GM21390 (cell line): Measurements from ENCODE around the gene MYADML2.
"Not testable (repeated sequence)": the region's sequence is repeated elsewhere in the genome, so short reads cannot be mapped to it uniquely, and the experiment has no call there.

Source experiments
- ATAC-seq: cut with Tn5 transposase; IDR thresholded peaks from one replicate; pipeline ENCODE4 v1.9.1; 2021; ENCODE audit not compliant: unreplicated experiment

The MYADML2 gene, protein sequence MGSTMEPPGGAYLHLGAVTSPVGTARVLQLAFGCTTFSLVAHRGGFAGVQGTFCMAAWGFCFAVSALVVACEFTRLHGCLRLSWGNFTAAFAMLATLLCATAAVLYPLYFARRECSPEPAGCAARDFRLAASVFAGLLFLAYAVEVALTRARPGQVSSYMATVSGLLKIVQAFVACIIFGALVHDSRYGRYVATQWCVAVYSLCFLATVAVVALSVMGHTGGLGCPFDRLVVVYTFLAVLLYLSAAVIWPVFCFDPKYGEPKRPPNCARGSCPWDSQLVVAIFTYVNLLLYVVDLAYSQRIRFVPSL

DNA sequence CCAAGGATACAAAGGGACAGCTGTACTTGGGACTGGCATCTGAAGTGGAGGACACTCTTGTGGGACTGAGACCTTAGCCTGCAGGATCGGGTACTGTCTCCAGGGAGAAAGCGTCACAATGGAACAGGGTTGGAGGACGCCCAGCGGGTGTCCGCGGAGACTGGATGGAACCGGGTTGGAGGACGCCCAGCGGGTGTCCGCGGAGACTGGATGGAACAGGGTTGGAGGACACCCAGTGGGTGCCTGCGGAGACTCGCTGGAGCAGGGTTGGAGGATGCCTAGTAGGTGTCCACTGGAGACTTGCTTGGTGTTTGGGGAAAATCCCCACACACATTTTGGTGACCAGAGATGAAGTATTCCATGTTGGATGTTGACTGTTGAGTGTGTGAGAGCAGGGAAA, at the start of gene MYADML2:
Gene MYADML2, minus strand, starts transcription at position 45 of the 400 bp plus-strand sequence. CDS start 5,492 bp downstream, outside the sequence.
- no peak for ATAC-seq

DNA sequence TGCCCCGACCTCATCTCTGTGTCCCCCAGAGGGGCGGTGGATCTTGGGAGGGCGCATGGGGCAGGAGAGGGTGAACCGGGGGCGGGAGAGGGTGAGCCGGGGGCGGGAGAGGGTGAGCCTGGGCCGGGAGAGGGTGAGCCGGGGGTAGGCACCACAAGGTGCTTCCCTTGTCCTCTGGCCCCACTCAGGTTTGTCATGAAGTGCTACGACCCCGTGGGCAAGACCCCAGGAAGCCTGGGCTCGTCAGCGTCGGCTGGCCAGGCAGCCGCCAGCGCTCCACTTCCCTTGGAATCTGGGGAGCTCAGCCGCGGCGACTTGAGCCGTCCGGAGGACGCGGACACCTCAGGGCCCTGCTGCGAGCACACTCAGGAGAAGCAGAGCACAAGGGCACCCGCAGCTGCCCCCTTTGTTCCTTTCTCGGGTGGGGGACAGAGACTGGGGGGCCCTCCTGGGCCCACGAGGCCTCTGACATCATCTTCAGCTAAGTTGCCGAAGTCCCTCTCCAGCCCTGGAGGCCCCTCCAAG, 49.3 kb upstream of the MYADML2 start:
- ATAC-seq, result no peak

DNA sequence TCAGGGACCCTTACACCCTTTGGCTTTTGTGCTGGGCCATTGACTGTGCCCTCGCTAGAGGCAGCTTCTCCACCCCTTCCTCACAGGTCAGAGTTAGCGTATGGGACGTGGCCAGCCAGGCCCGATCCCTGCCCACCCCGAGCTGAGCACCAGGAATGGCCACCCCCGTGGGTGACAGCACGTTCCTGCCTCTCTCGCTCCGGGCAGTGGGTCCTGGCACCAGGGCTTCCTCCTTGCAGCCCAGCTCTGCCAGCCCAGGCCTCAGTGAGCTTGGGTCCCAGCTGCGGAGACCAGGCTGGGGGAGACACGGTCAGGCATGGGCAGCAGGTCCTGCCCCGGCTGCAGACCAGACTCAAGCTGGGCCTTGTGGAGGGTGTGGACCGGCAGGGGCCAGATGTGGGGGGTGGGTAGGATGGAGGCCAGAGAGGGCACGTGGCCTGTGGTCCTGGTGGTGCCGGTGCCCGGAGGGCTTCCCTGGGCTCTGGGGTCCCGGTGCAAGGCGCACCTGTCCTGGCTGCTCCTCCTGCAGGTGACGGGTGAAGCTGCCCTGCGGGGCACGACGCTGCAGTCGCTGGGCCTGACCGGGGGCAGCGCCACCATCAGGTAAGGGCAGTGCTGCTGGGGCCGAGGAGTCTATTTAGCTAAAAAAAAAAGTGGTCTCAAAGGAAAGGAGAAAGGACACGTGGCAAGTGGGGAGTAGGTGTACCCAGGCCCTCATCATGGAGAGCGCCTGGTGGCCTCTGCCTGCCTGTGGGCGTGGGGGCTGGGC, 48.6 kb upstream of the MYADML2 start:
- no peak for ATAC-seq

- ATAC-seq, result no peak
Measured at GRCh38 chr17:81994593-81995462, 47.8 kb upstream of the MYADML2 start.

DNA sequence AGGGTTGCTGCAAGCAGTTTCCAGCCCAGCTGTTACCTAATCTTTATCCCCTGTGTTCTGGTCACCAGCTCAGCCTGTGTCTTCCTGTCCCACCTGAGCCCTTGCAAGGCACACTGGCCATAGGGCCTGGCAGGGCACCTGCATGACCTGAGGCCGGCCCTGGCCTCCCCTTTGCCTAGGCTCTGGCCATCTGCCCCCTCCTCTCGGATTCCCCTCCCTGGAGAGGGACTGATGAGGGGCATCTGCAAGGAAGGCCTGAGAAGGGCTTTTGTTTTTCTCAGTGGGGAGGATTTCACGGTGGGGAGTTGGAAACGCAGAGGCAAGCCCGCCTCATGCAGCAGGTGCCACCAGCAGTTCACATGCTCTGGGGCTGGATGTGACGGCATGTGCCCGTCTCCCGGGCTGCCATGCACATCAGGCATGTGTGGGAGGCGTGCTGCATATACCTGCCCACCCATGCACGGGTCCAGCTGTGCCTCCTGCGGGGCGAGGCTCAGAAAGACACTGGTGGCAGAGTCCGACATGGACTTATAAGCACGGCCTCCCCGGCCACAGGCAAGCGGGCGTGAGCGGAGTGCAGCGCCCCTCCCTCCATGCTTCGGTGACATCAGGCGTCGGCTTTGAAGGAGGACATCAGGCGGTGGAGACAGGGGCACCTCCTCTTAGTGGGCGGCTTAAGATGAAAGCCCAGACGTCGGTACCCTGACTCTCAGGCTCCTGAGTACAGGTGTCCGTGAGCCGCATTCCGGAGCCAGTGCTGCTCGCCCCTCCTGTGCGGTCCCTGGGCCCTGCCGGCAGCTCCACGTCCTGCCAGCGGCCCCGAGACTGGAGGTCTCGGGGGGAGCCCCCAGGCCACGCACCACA, 46.9 kb upstream of the MYADML2 start:
- ATAC-seq, result no peak

DNA sequence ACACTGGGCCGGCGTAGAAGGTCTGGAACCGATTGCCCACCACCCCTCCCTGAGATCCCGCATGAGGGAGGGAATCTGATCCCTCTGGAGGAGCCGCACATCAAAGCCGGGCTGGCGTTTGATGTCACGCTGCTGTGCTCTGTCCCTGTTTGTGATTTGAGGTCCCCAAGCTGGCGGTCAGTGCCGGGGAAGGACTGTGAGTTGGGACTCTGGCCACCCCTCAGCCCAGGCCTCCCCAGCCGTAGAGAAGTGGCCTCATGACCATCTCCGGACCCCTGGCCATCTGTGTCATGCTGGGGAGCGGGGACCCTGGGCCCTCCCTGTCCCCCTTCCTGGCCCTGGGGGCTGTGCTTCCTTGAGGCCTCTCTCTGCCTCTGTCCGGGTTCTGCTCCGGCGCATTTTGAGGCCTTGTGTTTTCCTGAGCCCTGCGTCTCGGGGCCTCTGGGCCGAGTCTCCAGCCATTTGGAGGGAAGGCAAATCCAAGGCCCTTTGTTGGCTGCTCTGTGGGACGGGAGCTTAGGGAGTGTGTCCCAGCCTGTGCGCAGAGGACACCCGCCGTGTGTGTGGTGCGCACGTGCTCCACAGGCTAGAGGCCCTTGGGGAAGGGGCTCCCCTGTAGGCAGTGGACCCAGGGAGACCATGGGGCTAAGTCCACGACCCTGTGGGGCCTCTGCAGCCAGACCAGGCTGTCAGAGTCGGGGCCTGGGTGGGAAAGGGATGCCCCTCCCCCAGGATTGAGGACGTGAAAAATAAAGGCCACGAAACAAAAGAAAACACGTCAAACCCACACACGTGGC, 45.5 kb upstream of the MYADML2 start:
- no peak for ATAC-seq

DNA sequence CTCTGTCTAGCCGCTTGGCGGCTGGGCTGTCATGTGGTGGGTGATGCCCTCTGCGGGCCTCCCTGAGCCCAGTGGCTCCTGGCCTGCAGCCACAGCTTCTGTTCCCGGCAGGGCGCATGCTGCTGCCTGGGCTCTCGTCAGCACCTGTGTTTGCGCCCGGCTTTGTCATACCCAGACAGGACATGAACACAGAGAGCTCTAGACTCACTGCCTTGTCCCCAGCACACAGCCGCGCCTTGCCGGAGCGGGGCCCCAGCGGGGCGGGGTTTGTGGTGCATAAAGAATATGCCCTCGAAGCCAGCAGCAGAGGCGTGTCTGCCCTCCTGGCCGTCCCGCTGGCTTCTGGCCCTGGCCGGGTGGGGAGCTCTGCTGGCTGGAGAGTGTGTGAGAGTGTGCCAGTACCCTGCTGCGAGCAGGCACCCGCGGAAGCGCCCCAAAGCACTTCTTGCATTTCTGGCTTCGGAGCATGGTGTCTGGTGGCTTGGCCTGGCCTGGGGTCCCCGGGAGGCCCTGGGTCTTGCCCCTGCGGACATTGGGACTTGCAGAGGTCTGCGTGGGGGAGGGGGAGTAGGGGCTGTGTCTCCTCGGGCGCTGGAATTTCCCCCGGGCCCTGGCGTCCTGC, 44.8 kb upstream of the MYADML2 start:
- no peak for ATAC-seq

GRCh38 chr17:81990836-81991683, 44.0 kb upstream of the MYADML2 start:
- ATAC-seq, result no peak

DNA sequence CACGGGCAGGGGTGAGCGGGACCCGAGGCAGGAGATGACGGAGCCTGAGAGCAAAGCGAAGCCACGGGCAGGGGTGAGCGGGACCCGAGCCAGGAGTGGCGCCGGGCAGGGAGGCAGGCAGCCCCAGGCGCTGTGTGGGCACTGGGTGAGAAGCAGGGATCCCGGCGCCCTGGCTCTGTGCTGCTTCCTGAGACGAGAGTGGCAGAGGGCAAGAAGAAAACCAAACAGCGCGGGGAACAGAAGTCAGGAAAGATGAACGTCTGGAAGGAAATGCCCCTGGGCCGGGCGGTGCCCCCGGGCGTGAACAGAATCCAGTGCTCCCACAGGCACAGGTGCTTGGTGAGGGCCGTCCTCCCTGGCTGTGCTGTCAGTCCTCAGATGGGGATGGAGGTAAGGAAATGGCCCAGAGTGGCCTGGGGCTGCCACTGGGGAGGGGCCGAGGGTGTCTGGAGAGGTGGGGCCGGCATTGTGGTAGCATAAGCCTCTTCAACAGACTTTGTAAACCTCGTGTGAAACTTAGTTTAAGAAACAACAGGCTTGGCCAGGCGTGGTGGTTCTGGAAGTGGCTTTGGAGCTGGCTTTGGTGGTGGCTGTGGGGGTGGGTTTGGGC, 40.2 kb upstream of the MYADML2 start:
- ATAC-seq, result no peak

GRCh38 chr17:81986606-81987005, 39.6 kb upstream of the MYADML2 start:
- ATAC-seq, result no peak

GRCh38 chr17:81984773-81985410, 37.9 kb upstream of the MYADML2 start:
- ATAC-seq, result no peak

GRCh38 chr17:81983639-81984373, 36.8 kb upstream of the MYADML2 start:
- ATAC-seq, result no peak

DNA sequence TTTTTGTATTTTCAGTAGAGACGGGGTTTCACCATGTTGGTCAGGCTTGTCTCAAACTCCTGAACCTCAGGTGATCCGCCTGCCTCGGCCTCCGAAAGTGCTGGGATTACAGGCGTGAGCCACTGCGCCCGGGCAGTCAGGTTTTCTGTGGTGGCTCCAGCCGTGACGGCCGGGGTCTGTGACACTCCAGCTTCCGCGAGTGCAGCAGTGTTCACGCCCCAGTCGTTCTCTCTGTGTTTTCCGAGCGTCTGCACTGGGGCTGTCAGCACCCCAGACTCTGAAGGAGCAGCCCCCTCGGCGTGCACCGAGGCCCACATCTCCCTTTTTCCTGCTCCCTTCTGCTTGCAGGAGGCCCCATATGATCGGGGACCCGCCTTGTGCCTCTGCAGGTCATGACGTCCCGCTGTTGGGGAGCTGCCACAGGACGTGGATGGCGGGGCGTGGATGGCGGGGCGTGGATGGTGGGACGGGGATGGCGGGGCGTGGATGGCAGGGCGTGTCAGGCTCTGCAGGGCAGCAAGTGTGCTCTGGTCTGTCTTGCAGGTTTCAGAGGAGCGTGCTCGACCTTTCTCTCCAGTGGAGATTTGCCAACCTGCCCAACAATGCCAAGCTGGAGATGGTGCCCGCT, 36.1 kb upstream of the MYADML2 start:
- ATAC-seq, result no peak

DNA sequence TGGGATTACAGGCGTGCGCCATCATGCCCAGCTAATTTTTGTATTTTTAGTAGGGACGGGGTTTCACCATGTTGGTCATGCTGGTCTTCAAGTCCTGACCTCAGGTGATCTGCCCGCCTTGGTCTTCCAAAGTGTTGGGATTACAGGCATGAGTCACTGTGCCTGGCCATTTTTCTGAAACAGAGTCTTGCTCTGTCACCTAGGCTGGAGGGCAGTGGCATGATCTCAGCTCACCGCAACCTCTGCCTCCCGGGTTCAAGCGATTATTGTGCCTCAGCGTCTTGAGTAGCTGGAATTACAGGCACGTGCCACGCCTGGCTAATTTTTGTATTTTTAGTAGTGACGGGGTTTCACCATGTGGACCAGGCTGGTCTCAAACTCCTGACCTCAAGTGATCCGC, 34.5 kb upstream of the MYADML2 start:
- not testable (repeated sequence) for ATAC-seq

DNA sequence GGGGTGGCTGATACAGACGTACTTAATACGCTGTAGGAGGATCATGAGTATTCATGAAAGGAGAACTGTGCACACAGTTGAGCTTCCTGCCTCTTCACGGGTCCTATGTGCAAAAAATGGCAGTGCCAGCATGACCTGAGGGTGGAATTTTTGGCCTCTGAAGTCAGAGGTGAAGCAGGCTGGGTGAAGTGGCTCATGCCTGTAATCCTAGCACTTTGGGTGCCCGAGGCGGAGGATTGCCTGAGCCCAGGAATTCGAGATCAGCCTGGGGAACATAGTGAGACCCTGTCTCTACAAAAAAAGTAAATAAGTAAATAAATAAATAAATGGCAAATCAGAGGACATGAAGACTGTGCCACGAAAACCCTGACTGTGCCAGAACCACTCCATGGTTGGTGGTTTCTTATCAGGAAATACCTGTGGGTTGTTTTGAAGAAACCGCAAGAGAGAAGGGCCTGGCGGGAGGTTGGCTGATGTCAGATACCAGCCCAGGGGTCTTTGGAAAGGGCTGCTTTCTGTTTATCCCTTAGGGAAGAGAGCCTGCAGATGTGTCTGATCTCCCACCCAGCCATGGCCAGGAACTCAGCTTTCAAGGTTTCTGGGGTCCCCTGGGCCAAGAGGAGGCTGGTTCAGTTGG, 33.8 kb upstream of the MYADML2 start:
- ATAC-seq, result no peak

GRCh38 chr17:81980122-81980521, 33.1 kb upstream of the MYADML2 start:
- no peak for ATAC-seq
